ENCODE measurements around the gene EFNA5.

- TF ChIP-seq MAX (IDR thresholded peaks at IDR 0.05; ENCODE audit: low read depth) (no peak), POLR2AphosphoS5 (IDR thresholded peaks at IDR 0.05; ENCODE audit: low read depth, low read length) (no peak), EZH2phosphoT487 (IDR thresholded peaks at IDR 0.05; ENCODE audit: borderline replicate concordance, low read depth) (no peak), TAF1 (IDR thresholded peaks at IDR 0.05; ENCODE audit: borderline replicate concordance, low read depth, low read length) (no peak), IRF3 (IDR thresholded peaks at IDR 0.05; ENCODE audit: low read depth, low read length) (no peak), JUND (IDR thresholded peaks at IDR 0.05) (peak; percentile 53), CTCF (IDR thresholded peaks at IDR 0.05) (no peak), PBX3 (IDR thresholded peaks at IDR 0.05) (peak; percentile 34; the same call in 1 of the 2 replicates), RAD21 (IDR thresholded peaks at IDR 0.05; ENCODE audit: low read length) (no peak), GABPA (IDR thresholded peaks at IDR 0.05; ENCODE audit: low read depth) (no peak), TCF12 (IDR thresholded peaks at IDR 0.05) (peak; percentile 45), YY1 (IDR thresholded peaks at IDR 0.05; ENCODE audit: low read depth) (no peak)
These were observed 201.0 kb downstream of the EFNA5 start for GRCh38 chr5:107469485-107470294.

Data from SK-N-SH (cell line).